ENCODE measurements around the gene TXN2. TPM values are rescaled to one million over a fixed set of nuclear protein-coding genes. Genes with fewer than 3 reads are reported as not detected.
A peak's percentile ranks its signal among the peaks of the same experiment; 100 is the strongest.

TXN2 gene
- total and polyA plus RNA-seq, 2 experiments from 2014 or later = 23.0 to 50.3 TPM

DNA sequence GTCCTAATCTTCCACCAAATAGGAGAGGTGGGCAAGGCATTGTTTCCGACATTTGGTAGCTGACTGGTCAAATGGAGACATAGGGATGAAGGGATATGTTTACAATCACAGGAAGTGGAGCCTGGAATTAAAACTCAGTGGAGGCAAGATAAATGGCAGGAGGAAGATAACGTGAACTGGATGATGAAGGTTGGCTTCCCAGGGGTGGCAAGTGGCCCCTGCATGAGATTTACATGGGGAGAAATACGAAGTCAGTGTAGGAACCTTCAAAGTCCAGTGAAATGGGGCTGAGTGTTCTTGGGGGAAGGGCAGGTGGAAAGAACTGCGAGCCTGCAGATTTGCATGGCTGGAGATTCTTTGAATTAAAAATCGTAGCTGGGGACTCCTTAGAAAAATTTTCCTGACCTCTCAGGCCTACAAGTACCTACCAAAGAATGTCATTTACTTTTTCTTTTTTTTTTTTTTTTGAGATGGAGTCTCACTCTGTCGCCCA lies 26.1 kb upstream of the TXN2 start (continued):
- TF ChIP-seq EZH2 (IDR thresholded peaks at IDR 0.05; ENCODE audit: low read depth, unreplicated experiment) (no peak), JUNB (IDR thresholded peaks at IDR 0.05; ENCODE audit: unreplicated experiment) (no peak), ZNF331 (CRISPR knock-in tag; IDR thresholded peaks at IDR 0.05; ENCODE audit: low read depth) (no peak), STAT1 (IDR thresholded peaks at IDR 0.05; ENCODE audit: unreplicated experiment) (no peak)

DNA sequence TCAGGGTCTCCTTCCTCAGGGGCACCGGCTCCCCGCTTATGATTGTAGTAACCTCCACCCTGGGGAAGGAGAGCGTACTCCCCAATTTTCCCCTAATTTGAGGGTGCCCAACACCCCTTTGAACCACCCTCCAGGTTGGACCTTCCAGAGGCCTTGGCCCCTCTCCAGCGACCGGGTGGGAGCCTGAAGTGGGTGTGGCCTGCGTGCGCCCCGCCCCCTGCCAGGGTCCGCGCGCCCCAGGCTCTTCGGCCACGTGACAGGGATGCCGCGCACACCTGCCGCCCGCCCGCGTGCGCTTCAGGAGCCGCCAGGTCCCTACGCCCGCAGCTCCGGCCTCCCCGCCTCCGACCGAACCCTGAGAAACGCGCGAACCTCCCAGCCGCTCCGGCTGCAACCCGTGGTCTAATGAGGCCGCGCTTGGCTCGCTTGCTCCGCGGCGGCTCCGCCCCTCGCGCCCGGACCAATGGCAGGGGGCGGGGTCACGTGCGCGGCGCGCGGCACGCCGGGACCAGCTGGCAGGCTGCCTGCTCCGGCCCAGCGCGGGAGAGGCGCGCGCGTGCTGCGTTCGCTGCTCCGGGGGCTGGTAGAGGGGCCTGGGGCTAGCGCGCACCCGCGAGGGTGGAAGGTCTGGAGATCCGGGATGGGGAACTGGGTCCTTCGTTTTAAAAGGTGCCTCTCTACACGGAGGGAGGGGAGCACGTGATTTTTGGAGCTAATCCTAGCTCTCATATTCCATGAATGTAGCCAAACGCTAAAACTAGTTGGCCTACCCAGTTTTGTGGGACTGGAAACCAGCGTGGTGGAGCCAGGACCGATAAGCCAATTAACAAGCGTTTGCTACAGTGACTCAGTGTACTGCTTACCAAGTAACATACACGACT lies 25.4 kb upstream of the TXN2 start, which contains the start of gene FOXRED2:
Gene FOXRED2 (minus strand): TSS at position 404 of the 881 bp plus-strand sequence. CDS start 618 bp downstream, outside the sequence.
- Mint-ChIP-seq H3K36me3 (ENCODE audit: low read depth) (peaks cover 54% of the 10 kb centered on the region), H3K27ac (no peak within 1 kb of the TSS)

More for the DNA sequence above, 25.4 kb upstream of the TXN2 start, which contains the start of gene FOXRED2:
- H3K4me2 ChIP-seq = peak within 1 kb of the TSS; percentile 75
- peaks cover 5% of the 10 kb centered on the region for H3K4me1 Mint-ChIP-seq
- peaks cover 16% of the 10 kb centered on the region for H3K36me3 ChIP-seq (ENCODE audit: insufficient read depth)
- H3K9me3 Mint-ChIP-seq = peaks cover 14% of the 10 kb centered on the region; the same call in 2 of the 3 replicates
- no peaks in the 10 kb centered on the region for H3K4me1 ChIP-seq (ENCODE audit: insufficient read depth)
- peaks cover 15% of the 10 kb centered on the region for H3F3A ChIP-seq (replicated peaks; ENCODE audit: low read depth)
- TF ChIP-seq ZNF462 (CRISPR knock-in tag; IDR thresholded peaks at IDR 0.05) (no peak), CREB1 (CRISPR knock-in tag; IDR thresholded peaks at IDR 0.05; ENCODE audit: low read depth) (peak; percentile 50), JUNB (IDR thresholded peaks at IDR 0.05; ENCODE audit: unreplicated experiment) (no peak), POLR2AphosphoS5 (IDR thresholded peaks at IDR 0.05; ENCODE audit: low read depth) (peak; percentile 80), EZH2 (IDR thresholded peaks at IDR 0.05; ENCODE audit: low read depth, unreplicated experiment) (no peak), NANOG (IDR thresholded peaks at IDR 0.05; ENCODE audit: borderline replicate concordance) (no peak)
- TF ChIP-seq, protein P1, sequence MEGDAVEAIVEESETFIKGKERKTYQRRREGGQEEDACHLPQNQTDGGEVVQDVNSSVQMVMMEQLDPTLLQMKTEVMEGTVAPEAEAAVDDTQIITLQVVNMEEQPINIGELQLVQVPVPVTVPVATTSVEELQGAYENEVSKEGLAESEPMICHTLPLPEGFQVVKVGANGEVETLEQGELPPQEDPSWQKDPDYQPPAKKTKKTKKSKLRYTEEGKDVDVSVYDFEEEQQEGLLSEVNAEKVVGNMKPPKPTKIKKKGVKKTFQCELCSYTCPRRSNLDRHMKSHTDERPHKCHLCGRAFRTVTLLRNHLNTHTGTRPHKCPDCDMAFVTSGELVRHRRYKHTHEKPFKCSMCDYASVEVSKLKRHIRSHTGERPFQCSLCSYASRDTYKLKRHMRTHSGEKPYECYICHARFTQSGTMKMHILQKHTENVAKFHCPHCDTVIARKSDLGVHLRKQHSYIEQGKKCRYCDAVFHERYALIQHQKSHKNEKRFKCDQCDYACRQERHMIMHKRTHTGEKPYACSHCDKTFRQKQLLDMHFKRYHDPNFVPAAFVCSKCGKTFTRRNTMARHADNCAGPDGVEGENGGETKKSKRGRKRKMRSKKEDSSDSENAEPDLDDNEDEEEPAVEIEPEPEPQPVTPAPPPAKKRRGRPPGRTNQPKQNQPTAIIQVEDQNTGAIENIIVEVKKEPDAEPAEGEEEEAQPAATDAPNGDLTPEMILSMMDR (conservative IDR thresholded peaks at IDR 0.05; ENCODE audit: low read depth in 2 of 2) = no peak
- H2AFZ ChIP-seq = peak within 1 kb of the TSS; percentile 91
- peak within 1 kb of the TSS; percentile 60; the same call in 1 of the 2 replicates for H3K27ac ChIP-seq (ENCODE audit: low read depth)
- H4K20me1 ChIP-seq (replicated peaks; ENCODE audit: insufficient read depth) = no peaks in the 10 kb centered on the region; the same call in none of the 2 replicates
- no peaks in the 10 kb centered on the region for H3K9me2 ChIP-seq (ENCODE audit: insufficient read depth)
- peaks cover 18% of the 10 kb centered on the region for H3K27me3 Mint-ChIP-seq (ENCODE audit: insufficient read depth, low read depth, poor library complexity)
- ATAC-seq (peak; percentile 84), DNase-seq (ENCODE audit: low spot score) (peak; percentile 90)
- peak within 1 kb of the TSS; percentile 69 for H3K4me3 Mint-ChIP-seq
- H3K4me3 ChIP-seq = peak within 1 kb of the TSS; percentile 55
- H3K79me2 ChIP-seq (replicated peaks; ENCODE audit: insufficient read depth) = peaks cover 4% of the 10 kb centered on the region
- peaks cover 7% of the 10 kb centered on the region for H3K27me3 ChIP-seq (ENCODE audit: insufficient read depth)

Measured in GM23338 (cell line).